ENCODE results near the gene HYKK.
"Not testable (repeated sequence)": the region's sequence is repeated elsewhere in the genome, so short reads cannot be mapped to it uniquely, and the experiment has no call there.

Gene HYKK, protein sequence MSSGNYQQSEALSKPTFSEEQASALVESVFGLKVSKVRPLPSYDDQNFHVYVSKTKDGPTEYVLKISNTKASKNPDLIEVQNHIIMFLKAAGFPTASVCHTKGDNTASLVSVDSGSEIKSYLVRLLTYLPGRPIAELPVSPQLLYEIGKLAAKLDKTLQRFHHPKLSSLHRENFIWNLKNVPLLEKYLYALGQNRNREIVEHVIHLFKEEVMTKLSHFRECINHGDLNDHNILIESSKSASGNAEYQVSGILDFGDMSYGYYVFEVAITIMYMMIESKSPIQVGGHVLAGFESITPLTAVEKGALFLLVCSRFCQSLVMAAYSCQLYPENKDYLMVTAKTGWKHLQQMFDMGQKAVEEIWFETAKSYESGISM

DNA sequence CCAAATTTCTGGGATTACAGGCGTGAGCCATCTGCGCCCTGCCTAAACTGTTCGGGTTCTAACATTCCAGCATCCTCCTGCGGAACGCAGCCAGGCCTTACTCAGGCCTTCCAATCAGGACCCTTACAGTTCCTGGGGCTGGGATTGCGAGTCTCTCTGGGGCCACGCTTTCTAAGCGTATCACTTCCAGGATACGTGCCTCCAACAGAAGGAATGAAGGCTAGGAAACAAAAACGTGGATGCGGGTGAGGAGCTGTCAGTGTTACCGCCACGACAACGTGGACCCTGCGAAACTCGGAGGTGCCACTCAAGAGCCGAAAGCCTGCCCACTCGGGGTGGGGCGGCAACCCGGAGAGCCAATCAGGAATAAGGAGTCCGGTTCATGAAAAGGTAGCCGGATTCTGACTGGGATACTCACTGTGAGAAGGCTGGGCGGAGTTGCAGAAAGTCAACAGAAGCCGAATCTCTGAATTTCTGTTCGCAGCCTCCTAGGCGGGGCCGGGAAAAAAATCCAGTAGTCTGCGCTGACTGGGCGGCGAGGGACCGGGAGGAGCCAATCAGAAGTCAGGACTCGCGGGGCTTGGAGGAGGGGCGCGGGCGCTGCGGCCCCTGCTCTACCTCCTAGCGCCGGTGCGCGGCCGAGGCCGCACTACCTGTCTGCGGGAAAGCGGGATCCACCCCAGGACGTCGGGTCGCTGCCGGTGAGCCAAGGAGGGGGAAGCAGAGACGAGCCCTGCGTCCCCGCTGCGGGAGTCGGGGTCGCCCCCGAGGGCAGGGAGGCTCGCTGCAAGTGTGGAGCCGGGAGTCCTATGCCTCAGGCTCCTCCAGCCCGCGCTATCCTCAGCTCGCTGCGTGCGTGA is at the start of gene HYKK:
Gene HYKK (plus strand): TSS at position 607 of the 860 bp plus-strand sequence. CDS start 5,512 bp downstream, outside the sequence.
- DNase-seq (ENCODE audit: low spot score), result peak; percentile 83

DNA sequence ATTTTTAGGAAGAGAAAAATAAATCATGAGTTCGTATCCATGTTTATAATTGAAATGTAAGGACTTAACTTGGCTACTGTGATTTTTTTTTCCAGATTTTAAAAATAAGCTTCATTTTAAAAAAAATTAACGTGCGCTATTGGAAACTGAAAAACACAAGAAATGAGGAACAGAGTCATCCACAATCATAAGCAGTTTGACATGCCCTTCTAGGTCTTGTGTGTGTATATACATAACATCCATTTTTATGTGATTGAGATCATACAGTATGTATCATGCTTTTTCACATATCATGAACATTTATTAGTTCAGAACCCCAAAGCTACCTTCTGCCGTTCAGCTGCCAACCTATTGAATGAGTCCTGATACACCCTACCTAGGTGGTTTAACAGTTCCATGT is 46.6 kb upstream of the HYKK start:
- no peak for DNase-seq (ENCODE audit: low spot score)

DNA sequence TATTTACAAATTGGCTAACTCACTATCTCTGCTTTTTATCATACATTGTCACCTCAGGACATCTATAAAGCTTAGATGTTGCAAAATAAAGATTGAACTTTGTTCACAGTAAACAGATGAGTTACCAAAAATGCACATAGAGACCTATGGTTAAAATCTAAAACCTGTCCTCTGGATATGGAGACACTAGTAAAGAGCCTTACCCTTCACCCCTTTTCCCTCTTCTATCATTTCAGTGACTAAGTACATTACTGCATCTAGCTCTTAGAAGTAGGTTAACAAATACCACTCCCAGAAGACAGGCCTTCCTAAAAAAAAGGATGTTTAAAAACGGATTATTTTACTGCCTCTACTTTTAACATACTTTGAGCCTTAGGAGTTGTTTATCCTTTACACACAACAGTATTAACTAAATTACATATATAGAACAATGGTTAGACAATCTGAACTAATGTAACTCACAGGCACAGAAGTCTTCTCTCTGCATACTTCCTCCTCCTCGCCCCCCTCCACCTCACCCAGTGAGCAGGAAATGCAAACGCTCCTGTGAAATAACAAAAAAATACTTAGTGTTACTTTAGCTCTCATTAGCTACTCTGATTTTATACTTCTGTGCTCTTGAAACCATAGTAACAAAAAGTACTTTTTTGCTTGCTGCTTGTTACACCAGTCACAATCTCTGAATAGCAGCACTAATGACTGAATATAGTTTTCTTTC is 46.0 kb upstream of the HYKK start:
- no peak for DNase-seq (ENCODE audit: low spot score)

DNA sequence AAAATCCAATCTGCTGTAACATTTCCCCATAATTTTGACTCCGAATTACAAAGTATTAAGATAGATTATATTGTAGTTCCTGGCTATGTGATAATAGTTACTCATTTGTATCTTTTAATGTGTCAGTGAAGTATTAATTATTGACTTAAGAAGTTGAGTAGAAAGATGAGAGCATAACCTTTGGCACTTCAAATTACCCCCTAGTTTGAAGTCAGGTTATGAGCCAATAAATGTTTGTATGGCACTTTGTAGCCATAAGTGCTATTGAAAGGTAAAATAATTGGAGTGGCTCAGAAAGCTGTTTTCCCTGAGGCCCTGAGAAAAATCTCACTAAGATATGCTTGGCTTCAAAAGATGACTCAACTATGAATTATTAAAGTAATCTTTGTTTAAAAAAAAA is 38.3 kb upstream of the HYKK start:
- DNase-seq (ENCODE audit: low spot score), result no peak

DNA sequence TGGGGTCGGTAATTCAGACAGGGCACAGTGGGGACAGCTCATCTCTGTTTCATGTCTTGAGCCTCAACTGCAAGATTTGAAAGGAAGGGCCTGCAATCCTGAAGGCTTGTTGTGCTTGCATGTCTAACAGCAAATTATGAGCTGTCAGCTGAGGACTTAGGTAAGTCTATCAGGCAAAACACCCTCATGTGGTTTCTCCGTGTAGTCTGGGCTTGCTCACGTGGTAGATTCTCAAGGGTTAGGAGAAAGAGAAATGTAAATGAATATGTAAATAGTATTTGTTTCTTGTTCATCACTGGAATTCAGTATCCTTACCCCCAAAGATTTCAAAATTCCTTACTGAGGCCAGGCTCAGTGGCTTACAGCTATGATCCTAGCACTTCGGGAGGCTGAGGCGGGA is 30.1 kb upstream of the HYKK start:
- no peak for DNase-seq (ENCODE audit: low spot score)

DNA sequence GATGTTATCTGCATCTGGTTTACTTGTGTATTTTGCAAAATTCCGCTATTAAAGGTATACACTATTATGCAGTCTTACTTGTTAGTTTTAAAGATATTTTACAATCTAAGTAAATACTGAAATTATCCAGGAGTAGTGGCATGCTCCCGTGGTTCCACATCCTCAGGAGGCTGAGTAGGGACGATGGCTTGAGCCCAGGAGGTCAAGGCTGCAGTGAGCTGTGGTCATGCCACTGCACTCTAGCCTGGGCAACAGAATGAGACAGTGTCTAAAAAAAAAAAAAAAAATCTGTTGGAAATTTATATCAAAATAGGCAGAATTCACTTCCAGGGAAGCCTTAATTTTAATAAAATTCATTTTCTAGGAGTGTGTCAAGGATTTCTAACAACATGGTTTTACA is 27.7 kb upstream of the HYKK start:
- no peak for DNase-seq (ENCODE audit: low spot score)

DNA sequence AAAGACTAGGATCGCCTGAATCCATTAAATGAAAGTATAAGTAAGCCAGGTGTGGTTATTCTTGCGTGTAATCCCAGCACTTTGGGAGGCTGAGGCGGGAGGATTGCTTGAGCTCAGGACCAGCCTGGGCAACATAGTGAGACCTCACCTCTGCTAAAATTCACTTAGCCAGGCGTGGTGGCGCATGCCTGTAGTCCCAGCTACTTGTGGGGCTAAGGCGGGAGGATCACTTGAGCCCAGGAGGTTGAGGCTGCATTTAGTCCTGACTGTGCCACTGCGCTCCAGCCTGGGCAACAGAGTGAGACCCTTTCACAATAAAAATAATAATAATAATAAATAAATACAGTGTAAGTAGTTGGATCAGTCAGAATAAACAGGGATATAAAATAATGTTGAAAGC is 25.5 kb upstream of the HYKK start:
- DNase-seq (ENCODE audit: low spot score), result no peak

DNA sequence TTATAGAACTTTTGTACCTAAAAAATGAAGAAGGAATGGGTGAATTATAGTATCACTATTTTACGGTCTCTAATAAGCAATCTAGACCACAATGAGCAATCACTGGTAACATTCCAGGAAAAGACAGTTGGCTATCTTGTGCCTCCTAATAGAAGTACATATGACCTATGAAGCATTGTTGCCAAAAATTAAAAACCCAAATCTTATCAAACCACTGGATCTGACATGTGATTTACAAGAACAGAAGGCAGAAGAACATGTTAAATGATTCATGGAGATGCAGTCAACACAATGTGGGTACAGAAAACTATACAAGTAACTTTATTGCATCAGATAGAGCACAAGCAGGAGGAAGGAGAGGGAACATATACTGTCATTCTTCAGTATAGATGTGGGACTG is 14.5 kb upstream of the HYKK start:
- DNase-seq (ENCODE audit: low spot score), result no peak

DNA sequence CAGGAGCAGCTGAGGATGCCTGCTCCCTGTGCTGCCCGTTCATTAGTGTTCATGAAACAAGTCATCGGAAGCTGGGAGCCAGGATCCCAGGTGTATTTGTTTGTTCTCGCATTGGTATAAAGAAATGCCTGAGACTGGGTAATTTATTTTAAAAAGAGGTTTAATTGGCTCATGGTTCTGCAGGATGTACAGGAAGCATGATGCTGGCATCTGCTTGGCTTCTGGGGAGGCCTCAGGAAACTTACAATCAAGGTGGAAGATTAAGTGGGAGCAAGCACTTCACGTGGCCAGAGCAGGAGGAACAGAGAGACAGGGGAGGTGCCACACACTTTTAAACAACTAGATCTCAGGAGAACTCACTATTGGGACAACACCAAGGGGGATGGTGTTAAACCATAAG is 5.5 kb upstream of the HYKK start:
- DNase-seq (ENCODE audit: low spot score), result no peak

DNA sequence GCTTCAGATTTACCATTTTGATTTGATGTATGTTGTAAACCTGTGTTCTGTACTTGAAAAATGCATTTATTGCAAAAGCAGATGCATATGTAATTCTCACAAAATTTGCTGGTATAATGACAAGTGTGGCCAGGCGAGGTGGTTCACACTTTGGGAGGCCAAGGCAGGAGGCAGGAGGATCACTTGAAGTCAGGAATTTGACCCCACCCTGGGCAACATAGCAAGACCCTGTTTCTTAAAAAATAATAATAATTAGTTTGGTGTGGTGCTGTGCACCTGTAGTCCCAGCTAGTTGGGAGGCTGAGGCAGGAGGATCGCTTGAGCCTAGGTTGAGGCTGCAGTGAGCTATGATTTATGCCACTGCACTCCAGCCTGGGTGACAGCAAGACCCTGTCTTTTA is 4.7 kb upstream of the HYKK start:
- DNase-seq (ENCODE audit: low spot score), result no peak

DNA sequence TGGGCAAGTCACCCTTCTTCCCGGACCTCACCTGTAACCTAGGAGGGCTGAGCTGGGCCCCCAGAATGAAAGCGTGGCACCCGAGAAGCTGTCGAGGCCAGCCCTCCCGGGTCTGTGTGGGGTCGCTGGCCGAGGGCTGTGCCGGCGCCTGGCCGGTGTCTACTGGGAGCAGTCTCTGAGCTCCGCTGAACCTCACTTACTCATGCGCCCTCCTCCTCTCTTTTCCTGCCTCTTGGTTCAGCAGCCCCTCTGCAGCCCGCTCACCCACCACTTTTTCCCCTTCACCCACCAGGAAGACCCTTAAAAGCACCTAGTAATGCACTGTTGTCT is 419 bp downstream of the HYKK start:
- DNase-seq (ENCODE audit: low spot score), result no peak

DNA sequence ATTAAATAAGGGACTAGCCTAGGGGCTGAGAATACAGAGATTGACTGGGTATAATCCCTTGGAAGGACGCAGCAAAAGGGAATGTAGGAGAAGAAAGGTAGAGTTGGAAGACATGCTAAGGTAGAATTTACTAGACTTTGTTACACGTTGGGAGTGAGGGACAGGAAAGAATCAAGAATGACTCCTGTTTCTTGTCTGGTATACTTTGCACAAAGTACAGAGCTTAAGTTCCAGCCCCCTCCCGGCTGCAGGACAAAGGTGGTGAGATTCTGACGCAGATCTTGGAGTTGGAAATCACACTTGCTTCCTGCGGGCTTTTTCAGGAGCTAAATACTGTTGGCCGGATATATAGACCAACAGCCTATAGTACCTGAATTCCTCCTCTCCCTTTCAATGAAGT is 895 bp downstream of the HYKK start:
- DNase-seq (ENCODE audit: low spot score), result no peak

DNA sequence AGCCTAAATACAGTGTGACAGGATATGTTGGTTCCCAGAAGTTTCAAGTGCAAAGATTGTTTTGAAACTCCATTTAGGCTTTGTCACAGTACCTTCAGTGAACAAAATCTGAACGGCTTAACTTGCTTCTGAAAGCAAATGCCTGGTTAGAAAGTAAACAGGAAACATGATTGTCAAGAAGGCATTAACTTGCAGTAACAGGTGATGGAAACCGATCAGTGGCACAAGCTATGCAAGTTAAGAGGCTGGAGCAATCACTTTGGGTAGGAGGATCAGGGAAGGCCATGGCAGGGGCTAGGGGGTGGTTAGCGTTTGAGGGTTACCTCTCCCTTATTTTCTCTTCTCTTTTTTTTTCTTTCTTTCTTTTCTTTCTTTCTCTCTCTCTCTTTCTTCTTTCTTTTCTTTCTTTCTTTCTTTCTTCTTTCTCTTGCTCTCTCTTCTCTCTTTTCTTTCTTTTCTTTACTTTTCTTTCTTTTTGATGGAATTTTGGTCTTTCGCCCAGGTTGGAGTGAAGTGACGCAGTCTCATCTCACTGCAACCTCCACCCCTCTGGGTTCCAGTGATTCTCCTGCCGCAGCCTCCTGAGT is 2.4 kb downstream of the HYKK start:
- no peak for DNase-seq (ENCODE audit: low spot score)

DNA sequence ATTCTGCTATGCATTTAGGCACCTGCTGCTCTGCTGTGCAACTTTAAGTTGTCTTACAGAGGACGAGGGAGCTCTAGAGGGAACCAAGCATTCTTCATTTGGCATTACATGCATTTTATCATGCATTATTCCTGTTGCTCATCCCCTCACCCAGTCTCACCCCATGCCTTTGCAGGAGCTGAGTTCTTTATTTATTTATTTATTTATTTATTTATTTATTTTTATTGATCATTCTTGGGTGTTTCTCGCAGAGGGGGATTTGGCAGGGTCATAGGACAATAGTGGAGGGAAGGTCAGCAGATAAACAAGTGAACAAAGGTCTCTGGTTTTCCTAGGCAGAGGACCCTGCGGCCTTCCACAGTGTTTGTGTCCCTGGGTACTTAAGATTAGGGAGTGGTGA is 12.7 kb downstream of the HYKK start:
- not testable (repeated sequence) for DNase-seq (ENCODE audit: low spot score)

DNA sequence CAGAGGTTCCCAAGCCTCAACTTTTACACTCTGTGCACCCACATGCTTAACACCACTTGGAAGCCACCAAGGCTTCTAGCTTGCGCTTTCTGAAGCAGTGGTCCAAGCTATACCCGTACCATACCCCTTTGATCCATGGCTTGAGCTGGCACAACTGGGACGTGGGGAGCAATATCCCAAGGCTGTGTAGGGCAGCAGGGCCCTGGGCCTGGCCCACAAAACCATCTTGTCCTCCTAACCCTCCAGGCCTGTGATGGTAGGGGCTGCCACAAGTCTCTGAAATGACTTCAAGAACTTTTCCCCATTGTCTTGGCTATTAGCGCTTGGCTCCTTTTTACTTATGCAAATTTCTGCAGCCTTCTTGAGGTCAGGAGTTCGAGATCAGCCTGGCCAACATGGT is 16.9 kb downstream of the HYKK start:
- DNase-seq (ENCODE audit: low spot score), result no peak

DNA sequence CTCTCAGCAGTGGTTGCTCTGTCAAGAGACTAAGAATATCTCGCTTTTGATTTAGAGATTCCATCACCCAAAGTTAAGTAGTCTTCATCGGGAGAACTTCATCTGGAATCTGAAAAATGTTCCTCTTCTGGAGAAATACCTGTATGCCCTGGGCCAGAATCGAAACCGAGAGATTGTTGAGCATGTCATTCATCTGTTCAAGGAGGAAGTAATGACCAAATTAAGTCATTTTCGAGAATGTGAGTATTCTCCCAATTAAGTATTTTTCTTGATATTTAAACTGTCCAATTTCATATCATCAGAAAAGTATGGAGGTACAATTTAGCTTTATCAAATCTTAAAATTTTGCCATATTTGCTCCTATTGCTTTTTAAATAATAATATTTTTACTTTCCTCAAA is 19.9 kb downstream of the HYKK start:
- no peak for DNase-seq (ENCODE audit: low spot score)

DNA sequence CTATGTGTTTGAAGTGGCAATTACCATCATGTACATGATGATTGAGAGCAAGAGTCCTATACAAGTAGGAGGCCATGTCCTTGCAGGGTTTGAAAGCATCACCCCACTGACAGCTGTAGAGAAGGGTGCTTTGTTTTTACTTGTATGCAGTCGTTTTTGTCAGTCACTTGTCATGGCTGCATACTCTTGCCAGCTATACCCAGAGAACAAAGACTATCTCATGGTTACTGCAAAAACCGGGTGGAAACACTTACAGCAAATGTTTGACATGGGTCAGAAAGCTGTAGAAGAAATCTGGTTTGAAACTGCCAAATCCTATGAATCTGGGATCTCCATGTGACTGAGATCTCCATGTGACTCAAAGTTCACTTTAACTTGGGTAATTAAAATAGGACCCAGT is 26.0 kb downstream of the HYKK start:
- peak; percentile 74 for DNase-seq (ENCODE audit: low spot score)

DNA sequence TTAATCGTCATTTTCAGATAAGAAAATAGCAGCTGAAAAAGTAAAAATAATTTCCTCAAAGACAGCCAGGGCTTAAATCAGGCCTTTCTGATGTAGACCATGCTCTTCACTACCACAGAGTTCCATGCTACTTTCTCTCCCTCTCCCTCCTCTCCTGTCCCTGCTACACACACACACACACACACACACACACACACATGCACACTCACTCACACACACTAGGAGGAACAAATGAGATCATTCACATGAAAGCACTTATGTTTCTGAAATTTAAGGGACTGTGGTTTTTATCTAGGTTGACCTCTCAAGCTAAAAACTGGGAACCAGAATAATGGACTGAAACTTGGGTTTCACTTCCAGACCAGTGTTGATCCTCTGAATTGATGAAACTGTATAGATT is 28.8 kb downstream of the HYKK start:
- no peak for DNase-seq (ENCODE audit: low spot score)

DNA sequence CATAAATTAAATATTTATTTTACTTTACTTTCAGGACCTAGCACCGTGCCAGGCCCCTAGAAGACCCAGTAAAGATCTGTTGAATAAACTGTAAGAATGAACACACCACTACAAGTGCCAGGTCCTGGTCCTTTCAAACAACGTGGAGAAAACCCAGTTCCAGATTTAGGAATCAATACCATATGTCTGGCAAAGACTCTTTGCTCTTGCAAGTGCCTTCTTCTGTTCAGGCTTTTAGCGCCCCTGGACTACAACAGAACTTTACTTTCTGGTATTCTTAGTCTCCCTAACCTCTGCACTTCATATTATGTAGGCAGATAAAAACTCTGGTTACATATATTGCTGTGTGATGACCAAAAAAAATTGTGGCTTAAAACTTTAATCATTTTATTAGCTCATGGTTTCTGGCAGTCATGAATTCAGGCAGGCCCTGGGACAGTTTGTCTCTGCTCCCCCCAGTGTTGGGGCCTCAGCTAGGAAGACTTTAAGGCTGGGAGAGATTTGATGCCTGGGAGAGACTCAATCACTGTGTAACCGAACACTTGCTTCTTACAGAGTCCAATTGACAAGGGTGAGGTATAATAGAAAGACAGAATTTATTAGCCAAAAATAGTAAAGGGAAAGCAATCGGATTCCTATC is 30.0 kb downstream of the HYKK start:
- DNase-seq (ENCODE audit: low spot score), result no peak

DNA sequence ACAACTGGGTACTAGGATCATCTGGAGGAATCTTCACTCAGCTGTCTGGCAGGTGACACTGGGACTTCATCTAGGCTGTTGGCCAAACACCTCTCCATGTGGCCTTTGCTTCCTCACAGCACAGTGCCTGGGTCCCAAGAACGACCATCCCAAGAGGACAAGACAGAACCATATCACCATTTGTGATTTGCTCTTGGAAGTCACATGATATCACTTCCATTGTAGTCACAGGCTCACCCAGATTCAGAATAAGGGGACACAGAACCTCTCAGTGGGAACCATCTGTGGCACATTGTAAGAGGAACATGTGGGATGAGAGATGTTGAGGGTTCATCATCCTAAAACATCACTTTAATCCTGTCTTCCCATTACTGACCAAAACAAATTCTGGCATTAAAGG is 31.0 kb downstream of the HYKK start:
- no peak for DNase-seq (ENCODE audit: low spot score)

DNA sequence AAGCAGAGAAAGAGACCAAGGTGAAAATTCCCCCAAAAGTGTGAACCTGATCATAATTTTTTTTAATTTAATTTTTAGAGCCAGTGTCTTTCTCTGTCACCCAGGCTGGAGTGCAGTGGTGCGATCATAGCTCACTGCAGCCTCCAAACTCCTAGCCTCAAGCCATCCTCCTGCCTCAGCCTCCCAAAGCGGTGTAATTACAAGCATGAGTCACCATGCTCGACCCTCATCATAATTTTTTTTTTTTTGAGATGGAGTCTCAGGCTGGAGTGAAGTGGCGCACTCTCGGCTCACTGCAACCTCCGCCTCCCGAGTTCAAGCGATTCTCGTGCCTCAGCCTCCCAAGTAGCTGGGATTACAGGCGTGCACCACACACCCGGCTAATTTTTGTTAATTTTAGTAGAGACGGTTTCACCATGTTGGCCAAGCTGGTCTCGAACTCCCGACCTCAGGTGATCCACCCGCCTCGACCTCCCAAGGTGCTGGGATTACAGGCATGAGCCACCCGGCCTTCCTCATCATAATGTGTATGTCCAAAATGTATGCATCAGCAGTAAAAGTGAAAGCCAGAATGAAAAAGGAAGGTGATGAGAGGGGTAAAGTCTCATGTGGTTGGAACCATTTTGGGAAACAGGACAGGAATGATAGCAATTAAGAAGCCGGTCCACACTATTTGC is 32.2 kb downstream of the HYKK start:
- not testable (repeated sequence) for DNase-seq (ENCODE audit: low spot score)
